Stimulated activated CD8-positive, alpha-beta memory T cell treated with anti-CD3 and anti-CD28 coated beads, Interleukin-4, amount 100 ng/mL, for 4 hours (primary cell): ENCODE measurements around the gene FBXL17.

Source experiments
- DNase-seq, 2 donors: peaks; one replicate each; pipeline ENCODE4 v3.0.0-alpha.2; 2020; ENCODE audit warnings: low read depth in 2 of 2, low spot score in 1 of 2

The FBXL17 gene

DNA sequence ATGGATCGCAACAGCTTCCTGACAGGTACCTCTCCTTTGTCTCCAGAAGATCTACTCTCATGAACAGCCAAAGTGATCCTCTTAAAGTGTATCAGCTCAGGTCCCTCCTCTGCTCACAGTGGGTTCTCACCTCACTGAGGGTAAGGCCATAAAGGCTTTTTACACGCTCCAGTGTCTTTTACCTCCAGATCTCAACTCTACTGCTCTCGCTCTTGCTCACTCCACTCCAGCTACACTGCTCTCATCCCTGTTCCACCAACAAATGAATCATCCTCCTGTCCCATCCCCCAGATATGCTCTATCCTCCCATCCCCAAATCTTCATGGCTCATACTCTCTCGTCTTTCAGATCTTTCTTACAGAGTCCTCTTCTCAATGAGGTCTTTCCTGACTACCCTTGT lies 462.5 kb downstream of the FBXL17 start:
- no peak for DNase-seq

GRCh38 chr5:107917983-107918382 lies 463.9 kb downstream of the FBXL17 start:
- no peak for DNase-seq

- DNase-seq: no peak
These were observed 464.9 kb downstream of the FBXL17 start for GRCh38 chr5:107916731-107917725.

DNA sequence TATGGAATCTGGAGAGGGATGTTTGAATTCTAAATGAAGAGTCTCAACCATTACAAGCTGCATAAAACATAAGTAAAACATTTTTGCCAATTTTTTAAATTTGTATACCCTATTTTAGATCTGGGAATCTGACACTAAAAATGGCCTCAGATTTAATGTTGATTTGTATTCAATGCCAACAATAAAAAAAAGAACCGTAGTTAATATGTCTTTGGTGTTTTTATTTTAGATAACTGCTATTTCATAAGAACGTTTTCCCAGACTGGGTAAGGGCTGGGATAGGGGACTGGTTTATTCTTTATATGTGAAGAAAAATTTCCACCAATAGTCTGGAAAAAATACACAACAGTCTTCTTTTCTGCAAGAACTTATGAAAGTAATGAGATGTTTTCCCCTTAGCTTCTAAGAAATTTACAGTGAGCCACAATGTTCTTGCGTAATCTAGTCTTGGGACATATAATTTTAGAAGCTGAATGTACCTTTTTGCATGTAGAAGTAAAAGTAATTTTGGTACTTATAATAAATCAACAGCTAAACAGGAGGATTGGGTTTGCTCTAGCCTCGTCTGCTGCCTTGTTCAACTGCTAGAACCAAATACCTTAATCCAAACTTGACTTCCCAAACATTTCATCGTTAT lies 466.6 kb downstream of the FBXL17 start:
- DNase-seq: no peak

- no peak for DNase-seq
These were observed 468.4 kb downstream of the FBXL17 start for GRCh38 chr5:107913494-107913893.

GRCh38 chr5:107900721-107901120 lies 481.2 kb downstream of the FBXL17 start:
- no peak for DNase-seq

GRCh38 chr5:107894361-107894760 lies 487.5 kb downstream of the FBXL17 start:
- DNase-seq: no peak

GRCh38 chr5:107893642-107894041 lies 488.3 kb downstream of the FBXL17 start:
- DNase-seq: no peak

GRCh38 chr5:107889387-107889786 lies 492.5 kb downstream of the FBXL17 start:
- no peak for DNase-seq

- DNase-seq: no peak
These were observed 493.4 kb downstream of the FBXL17 start for GRCh38 chr5:107888541-107888940.

DNA sequence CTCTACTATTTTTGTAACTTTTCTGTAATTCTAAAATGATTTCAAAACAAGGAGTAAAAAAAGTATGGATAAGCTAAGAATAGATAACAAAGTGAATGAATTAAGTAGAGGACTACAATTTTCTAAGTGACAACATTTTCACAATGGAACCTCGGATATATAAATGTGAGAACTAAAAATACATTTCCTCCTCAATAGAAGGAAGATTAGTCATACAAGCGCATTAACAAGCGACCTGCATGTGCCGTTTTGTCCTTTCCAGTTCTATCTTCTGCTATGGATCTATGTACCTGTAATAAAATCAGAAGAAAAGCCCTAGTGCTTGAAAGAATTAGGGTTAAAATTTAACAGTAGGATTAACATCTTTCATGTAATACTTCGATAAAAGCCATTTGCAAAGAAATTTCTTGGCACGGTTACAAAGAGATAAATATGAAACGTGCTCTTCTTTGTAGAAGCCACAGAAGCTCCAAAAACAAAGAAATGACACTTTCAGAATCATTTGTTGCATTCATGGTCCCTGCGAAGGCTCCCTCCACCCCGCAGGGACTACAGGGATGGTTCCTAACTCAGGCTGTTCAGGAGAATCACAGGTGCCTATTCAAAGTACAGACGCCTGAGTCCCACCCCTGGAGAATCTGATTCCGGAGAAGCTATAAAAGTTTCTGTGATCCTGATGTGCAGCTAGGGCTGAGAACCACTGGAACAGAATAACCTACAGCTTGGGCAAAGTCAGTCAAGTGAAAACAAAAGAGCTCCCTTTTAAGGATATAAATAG lies 494.5 kb downstream of the FBXL17 start:
- no peak for DNase-seq

DNA sequence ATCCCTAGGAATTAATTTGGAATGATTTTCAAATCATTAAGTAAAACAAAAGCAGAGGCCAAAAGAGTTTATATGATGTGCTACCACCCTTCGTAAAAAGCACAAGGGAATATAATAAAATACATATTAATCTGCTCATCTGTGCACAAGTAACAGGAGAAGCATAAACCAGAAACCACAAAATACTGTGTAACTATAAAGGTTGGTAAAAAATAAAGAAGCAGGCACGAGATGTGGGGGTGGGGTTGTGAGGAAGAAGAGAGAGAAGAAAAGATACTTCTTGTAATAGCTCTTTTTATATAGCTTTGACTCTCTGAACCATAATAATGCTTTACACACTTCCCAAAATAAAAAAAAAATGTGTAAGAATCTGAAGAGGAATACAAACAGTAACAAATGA lies 496.3 kb downstream of the FBXL17 start:
- DNase-seq: no peak

DNA sequence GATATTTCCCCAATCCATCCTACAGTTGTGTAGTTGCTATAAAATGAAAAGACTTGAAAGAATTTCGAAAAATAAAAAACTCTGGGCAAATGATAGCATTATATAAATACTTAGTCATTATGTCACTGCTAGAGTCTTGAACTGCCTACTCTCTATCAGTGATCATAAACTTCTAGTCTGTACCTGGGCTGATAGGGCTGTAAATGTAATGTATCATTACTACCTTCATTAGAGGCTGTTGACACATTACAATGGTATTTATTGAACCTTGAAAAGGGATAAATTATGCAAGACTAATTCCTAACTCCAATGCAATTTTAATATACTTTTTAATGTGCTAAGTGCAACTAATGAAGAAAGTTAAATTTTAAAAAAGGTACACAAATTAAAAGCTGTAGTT lies 497.0 kb downstream of the FBXL17 start:
- no peak for DNase-seq

GRCh38 chr5:107878661-107879060 lies 503.2 kb downstream of the FBXL17 start:
- no peak for DNase-seq

DNA sequence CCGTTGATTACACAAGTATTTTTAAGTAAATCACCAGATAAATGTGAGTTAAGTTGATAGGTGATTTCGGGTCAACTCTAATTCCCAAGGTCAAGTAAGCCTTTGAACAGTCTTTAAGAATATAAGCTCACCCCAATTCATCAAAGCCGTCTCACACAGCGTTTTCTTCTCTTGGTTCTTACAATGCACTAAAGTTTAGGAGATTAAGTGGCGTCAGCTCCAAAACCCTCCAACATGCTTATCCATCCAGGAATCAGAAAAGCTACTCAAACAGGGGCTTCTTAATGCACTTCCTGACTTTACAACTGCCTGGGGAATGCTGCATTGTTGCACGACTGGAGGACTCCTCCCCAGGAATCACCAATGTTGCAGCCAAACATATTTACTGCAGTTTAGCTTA lies 505.0 kb downstream of the FBXL17 start:
- DNase-seq: no peak

- no peak for DNase-seq
These were observed 505.6 kb downstream of the FBXL17 start for GRCh38 chr5:107876261-107876660.

DNA sequence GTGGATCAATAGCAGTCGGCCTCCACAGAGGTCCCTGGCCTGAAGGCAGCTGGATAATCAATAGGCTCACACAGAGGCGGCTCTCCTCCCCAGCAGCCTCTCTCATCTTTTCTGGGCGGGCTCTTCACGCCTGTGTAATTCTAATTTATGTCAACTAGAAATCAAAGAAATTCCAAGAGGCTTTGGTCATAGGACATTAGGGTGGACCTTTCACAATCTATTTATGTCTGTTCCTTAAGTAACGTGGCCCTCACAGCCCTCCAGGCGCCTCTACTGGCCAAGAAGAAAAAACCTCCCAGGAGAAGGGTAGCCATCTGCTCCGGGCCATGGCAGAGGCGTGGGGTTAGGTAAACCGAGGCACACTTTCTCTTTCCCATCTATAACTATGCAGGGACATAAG lies 506.1 kb downstream of the FBXL17 start:
- DNase-seq: no peak

DNA sequence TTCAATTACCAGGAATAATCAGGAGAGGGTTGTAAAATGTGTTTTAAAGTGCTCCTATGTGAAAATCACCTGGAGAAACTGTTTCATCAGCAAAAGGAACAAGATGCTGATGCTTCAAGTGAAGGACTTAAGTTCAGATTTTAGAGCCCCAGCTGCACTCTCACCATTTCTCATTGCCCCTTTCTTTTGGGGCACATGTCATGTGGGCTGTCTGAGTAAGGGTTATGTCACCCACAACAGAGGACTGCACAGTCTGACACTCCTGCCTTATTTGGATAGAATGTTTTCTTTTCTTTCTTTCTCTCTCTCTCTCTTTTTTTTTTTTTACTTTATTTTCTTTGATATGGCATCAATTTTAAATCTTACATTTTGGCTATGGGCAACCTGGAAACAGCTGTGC lies 507.1 kb downstream of the FBXL17 start:
- no peak for DNase-seq

DNA sequence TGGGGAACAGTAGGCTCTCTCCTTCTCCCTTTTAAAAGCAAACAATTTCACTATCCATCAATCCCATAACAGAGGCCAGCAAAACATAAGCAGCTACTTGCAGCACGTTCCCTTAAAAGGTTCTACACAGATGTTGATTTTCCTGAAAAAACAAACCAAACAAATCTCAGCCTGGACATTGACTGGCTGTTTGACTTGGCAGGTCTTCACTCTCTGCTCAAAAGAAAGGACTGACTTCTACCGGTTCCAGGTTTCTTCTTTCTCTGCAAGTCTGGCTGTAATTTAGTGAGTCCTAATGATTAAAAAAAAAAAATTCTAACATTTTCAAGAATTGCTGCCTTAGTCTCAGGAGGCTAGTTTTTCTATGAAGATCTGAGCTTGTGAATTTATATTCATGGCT lies 508.0 kb downstream of the FBXL17 start:
- DNase-seq: no peak

DNA sequence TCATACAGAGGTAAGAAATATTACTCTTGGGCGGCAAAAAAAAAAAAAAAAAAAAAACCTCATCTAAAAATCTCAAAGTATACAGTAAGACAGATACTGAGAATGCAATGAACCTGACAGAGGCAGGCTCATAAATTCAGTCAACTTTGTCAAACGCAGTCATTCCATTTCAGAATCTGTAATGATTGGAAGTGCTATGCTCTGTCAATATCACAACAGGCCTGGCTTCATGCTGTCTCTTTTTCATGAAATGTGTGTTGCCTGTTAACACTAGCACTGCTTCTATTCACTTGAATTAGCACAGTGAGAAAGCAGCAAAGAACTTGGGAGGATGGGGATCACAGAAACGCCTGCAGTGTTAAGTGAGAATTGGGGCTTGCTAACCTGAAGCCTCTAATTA lies 510.9 kb downstream of the FBXL17 start:
- DNase-seq: no peak

DNA sequence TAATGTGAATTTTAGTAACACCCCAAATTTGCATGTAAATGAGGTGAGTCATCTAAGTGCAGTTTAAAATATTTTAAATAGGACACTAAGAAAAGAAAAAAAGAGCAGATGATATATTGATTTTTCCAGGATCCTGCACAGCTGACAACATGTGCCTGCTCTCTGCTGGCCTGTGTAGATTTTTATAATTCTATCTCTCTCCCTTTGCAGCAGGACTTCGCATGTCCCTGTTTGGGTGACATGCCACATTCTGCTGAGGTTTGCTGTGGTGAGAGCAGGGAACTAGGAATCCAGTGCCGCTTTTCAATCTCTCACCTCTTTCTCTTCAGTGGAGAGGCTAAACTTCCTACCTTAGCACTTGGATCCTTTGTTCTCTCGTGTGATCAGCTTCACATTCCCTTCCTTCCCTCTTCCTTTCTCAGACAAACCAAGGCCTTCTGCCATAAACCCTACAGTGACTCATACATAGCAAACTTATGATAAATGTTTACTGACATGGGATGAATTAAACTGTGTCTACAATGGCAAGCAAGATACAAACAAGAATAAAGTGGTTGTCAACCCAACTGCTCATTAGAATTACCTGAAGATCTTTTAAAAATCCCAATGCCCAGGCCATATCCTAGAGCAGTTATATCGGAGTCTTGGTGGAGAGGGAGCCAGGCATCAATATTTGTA lies 512.3 kb downstream of the FBXL17 start:
- no peak for DNase-seq
